SK-N-SH (cell line): ENCODE data around the gene JMJD1C. TPM values are rescaled to one million over a fixed set of nuclear protein-coding genes. Genes with fewer than 3 reads are reported as not detected.

Experiments used
- CTCF ChIA-PET: fragments of 300-600, 350-600 bp; formaldehyde crosslinking; extraction: SDS; loops from one replicate; lab custom pipeline; 2021; lab: Yijun Ruan, JAX
- POLR2A ChIA-PET: fragments of 350-600 bp; sonication (Branson Sonifier 250); formaldehyde crosslinking; extraction: SDS; loops from one replicate; lab custom pipeline; 2020; ENCODE audit warnings: antibody characterized with exemption, inconsistent platforms; lab: Yijun Ruan, JAX
- DNase-seq: peaks from one replicate; pipeline ENCODE4 v3.0.0; 2012
- H2AFZ ChIP-seq: fragments of 200-600 bp; sonication (generic); 2 replicates; pipeline ENCODE4 v1.8.1; 2016; ENCODE audit warnings: antibody characterized with exemption, mild to moderate bottlenecking, low read depth
- H3F3A ChIP-seq: fragments of 200-600 bp; sonication (generic); replicated peaks from 2 replicates; pipeline ENCODE3; 2016; ENCODE audit warnings: antibody characterized with exemption, mild to moderate bottlenecking; ENCODE audit not compliant: insufficient read depth
- H3K27ac ChIP-seq, 2 experiments: fragments of 200-500 bp in 1 of 2; fragments of 200-600 bp in 1 of 2; sonication (Bioruptor generic) in 1 of 2; sonication (generic), shearing (Covaris generic) in 1 of 2; 2 replicates each; pipeline versions ENCODE4 v1.5.1 to v1.6.1; 2014 to 2016; ENCODE audit warnings: low read depth in 2 of 2, inconsistent platforms in 1 of 2, low read length in 1 of 2, mild to moderate bottlenecking in 1 of 2, mixed read lengths in 1 of 2
- H3K27me3 ChIP-seq: fragments of 200-600 bp; sonication (generic), shearing (Covaris generic); 2 replicates; pipeline ENCODE4 v1.6.1; 2016; ENCODE audit warnings: mixed run types; ENCODE audit not compliant: insufficient read depth
- H3K36me3 ChIP-seq, 2 experiments: fragments of 200-500 bp in 1 of 2; fragments of 200-600 bp in 1 of 2; sonication (Bioruptor generic) in 1 of 2; sonication (generic) in 1 of 2; replicated peaks in 1 of 2; 2 replicates each; pipeline versions ENCODE3 to v1.5.1; 2014 to 2016; ENCODE audit warnings: low read length in 1 of 2, mild to moderate bottlenecking in 1 of 2; ENCODE audit not compliant: insufficient read depth in 2 of 2, control insufficient read depth in 1 of 2
- H3K4me1 ChIP-seq, 2 experiments: fragments of 200-500 bp in 1 of 2; fragments of 200-600 bp in 1 of 2; sonication (Bioruptor generic) in 1 of 2; sonication (generic), shearing (Covaris generic) in 1 of 2; 2 replicates each; pipeline versions ENCODE4 v1.5.1 to v1.6.1; 2014 to 2016; ENCODE audit warnings: low read depth in 1 of 2, low read length in 1 of 2, mixed run types in 1 of 2; ENCODE audit not compliant: insufficient read depth in 2 of 2, control insufficient read depth in 1 of 2
- H3K4me2 ChIP-seq: fragments of 200-600 bp; sonication (generic), shearing (Covaris generic); 2 replicates; pipeline ENCODE4 v1.6.1; 2017; ENCODE audit warnings: mixed run types
- H3K4me3 ChIP-seq, 2 experiments: fragments of 200-500 bp in 1 of 2; fragments of 200-600 bp in 1 of 2; sonication (Bioruptor generic) in 1 of 2; sonication (generic), shearing (Covaris generic) in 1 of 2; 2 replicates each; pipeline versions ENCODE4 v1.5.1 to v1.8.1; 2014 to 2016; ENCODE audit warnings: low read depth in 2 of 2, inconsistent platforms in 1 of 2, low read length in 1 of 2, mild to moderate bottlenecking in 1 of 2, mixed read lengths in 1 of 2, moderate library complexity in 1 of 2
- H3K79me2 ChIP-seq: fragments of 200-600 bp; sonication (generic); 2 replicates; pipeline ENCODE4 v1.8.1; 2017; ENCODE audit warnings: mild to moderate bottlenecking; ENCODE audit not compliant: insufficient read depth
- H3K9ac ChIP-seq: fragments of 200-600 bp; sonication (generic); 2 replicates; pipeline ENCODE4 v1.6.1; 2017; ENCODE audit warnings: mixed run types
- H3K9me2 ChIP-seq: fragments of 200-600 bp; sonication (generic); 2 replicates; pipeline ENCODE4 v1.6.1; 2017; ENCODE audit warnings: mixed run types
- H3K9me3 ChIP-seq: fragments of 200-600 bp; sonication (generic); 2 replicates; pipeline ENCODE4 v1.6.1; 2017; ENCODE audit warnings: mixed run types, mild to moderate bottlenecking, moderate library complexity
- H4K20me1 ChIP-seq: fragments of 200-600 bp; sonication (generic); 2 replicates; pipeline ENCODE4 v1.6.1; 2017; ENCODE audit warnings: mild to moderate bottlenecking, mixed run types; ENCODE audit not compliant: insufficient read depth
- EZH2phosphoT487 ChIP-seq: fragments of 200-600 bp; sonication (generic); IDR thresholded peaks from 2 replicates; pipeline ENCODE4 v1.6.1; 2017; ENCODE audit warnings: low read depth, mixed run types, mild to moderate bottlenecking, antibody characterized with exemption, moderate library complexity, borderline replicate concordance
- FOSL2 ChIP-seq: IDR thresholded peaks from 2 replicates; pipeline ENCODE4 v1.4.0; 2012; ENCODE audit warnings: low read depth, mild to moderate bottlenecking, moderate library complexity, borderline replicate concordance
- FOXM1 ChIP-seq: IDR thresholded peaks from 2 replicates; pipeline ENCODE4 v1.4.0; 2012; ENCODE audit warnings: low read depth, mild to moderate bottlenecking
- GABPA ChIP-seq: IDR thresholded peaks from 2 replicates; pipeline ENCODE4 v1.4.0; 2012; ENCODE audit warnings: low read depth, mild to moderate bottlenecking
- GATA2 ChIP-seq: sonication (generic); formaldehyde crosslinking; IDR thresholded peaks from 2 replicates; pipeline ENCODE4 v1.5.0; 2020; ENCODE audit warnings: mild to moderate bottlenecking, missing genetic modification reagents
- POLR2AphosphoS5 ChIP-seq: IDR thresholded peaks from 2 replicates; pipeline ENCODE4 v1.6.1; 2012; ENCODE audit warnings: low read depth, low read length
- RCOR1 ChIP-seq: fragments of 150-350 bp; IDR thresholded peaks from 2 replicates; pipeline ENCODE4 v1.6.1; 2017; ENCODE audit warnings: antibody characterized with exemption, low read length
- REST ChIP-seq: IDR thresholded peaks from 2 replicates; pipeline ENCODE4 v1.6.1; 2012; ENCODE audit warnings: mild to moderate bottlenecking, low read depth, low read length, moderate library complexity
- RXRA ChIP-seq: IDR thresholded peaks from 2 replicates; pipeline ENCODE4 v1.4.0; 2012; ENCODE audit warnings: low read depth, mild to moderate bottlenecking, borderline replicate concordance
- TAF1 ChIP-seq: IDR thresholded peaks from 2 replicates; pipeline ENCODE4 v1.6.1; 2012; ENCODE audit warnings: low read depth, mild to moderate bottlenecking, low read length, moderate library complexity, borderline replicate concordance
- WGBS: methylation state at CpG from one replicate; pipeline ENCODE4 v1.1.6; 2017; ENCODE audit warnings: low lambda C conversion rate; 5-methylcytosine and 5-hydroxymethylcytosine counted together
- polyA plus RNA-seq, 3 experiments: library from polyadenylated mRNA; depleted of rRNA; stranded (reverse); fragments of >200 nt; gene quantifications; 2 replicates each; pipeline ENCODE4 v1.2.3, GENCODE V29; 2012
- TF ChIP-seq, protein P1 (sequence below): fragments of 200-600 bp; sonication (generic); IDR thresholded peaks from 2 replicates; pipeline ENCODE4 v1.6.1; 2017; ENCODE audit warnings: antibody characterized with exemption, mild to moderate bottlenecking, moderate library complexity

The JMJD1C gene
- polyA plus RNA-seq, 1 of the 3 experiments (the other 2 are of a cell fraction), result 11.7 TPM

- POLR2A ChIA-PET, result no interaction called here
- CTCF ChIA-PET, result no interaction called here
- 56% methylated on average over 2 of the region's 2 CpGs for WGBS
- H3K4me2 ChIP-seq, result no peak overlapping the region
- H3K4me3 ChIP-seq, result no peak overlapping the region
- TF ChIP-seq TAF1 (no peak), GABPA (no peak), REST (no peak), EZH2phosphoT487 (no peak)
- H3K9ac ChIP-seq, result no peak overlapping the region
- H3K27ac ChIP-seq, result no peak overlapping the region
- no peaks in the 10 kb centered on the region for H3K9me2 ChIP-seq
- H4K20me1 ChIP-seq, result no peaks in the 10 kb centered on the region
- no peaks in the 10 kb centered on the region for H3F3A ChIP-seq
- H2AFZ ChIP-seq, result no peak overlapping the region
- no peaks in the 10 kb centered on the region for H3K36me3 ChIP-seq
- no peaks in the 10 kb centered on the region for H3K9me3 ChIP-seq
- no peaks in the 10 kb centered on the region for H3K79me2 ChIP-seq
- H3K27me3 ChIP-seq, result no peaks in the 10 kb centered on the region
- 0 out of 4 replicates have a peak, but pooled peaks cover 0 to 2% of the 10 kb centered on the region in 2 experiments for H3K4me1 ChIP-seq
- no peak for DNase-seq
These were observed 340.3 kb downstream of the JMJD1C start for GRCh38 chr10:63125459-63125858.

DNA sequence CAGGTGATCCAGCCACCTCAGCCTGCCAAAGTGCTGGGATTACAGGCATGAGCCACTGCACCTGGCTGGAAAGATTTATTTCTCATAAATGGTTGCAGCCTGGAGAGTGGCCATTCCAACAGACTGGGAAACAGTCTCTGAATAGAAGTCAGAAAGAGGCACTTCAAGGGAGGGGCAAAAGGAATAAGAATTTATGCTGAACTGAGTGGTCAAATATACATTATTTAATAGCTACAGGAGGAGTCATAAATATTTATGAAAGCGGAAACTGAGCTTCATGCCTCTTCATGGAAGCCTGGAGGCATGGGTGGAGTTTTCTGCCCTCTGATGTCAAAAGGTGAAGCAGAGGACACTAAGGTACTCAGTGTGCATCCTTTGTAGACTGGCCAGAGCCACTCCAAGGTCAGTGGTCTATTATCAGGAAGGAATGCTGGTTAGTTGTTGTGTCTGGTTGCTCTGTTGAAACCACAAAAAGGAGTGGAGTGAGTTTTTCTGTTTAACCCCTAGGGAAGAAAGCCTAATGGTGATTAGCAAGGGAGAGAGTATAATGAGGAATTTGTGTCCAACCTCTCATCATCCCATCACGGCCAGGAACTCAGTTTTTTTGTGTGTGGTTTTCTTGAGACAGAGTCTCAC, 341.9 kb downstream of the JMJD1C start:
- TF ChIP-seq GATA2 (CRISPR knock-in tag) (no peak), FOSL2 (no peak), RXRA (no peak), FOXM1 (no peak), REST (no peak), TAF1 (no peak), RCOR1 (no peak), POLR2AphosphoS5 (no peak)
- TF ChIP-seq, protein P1, sequence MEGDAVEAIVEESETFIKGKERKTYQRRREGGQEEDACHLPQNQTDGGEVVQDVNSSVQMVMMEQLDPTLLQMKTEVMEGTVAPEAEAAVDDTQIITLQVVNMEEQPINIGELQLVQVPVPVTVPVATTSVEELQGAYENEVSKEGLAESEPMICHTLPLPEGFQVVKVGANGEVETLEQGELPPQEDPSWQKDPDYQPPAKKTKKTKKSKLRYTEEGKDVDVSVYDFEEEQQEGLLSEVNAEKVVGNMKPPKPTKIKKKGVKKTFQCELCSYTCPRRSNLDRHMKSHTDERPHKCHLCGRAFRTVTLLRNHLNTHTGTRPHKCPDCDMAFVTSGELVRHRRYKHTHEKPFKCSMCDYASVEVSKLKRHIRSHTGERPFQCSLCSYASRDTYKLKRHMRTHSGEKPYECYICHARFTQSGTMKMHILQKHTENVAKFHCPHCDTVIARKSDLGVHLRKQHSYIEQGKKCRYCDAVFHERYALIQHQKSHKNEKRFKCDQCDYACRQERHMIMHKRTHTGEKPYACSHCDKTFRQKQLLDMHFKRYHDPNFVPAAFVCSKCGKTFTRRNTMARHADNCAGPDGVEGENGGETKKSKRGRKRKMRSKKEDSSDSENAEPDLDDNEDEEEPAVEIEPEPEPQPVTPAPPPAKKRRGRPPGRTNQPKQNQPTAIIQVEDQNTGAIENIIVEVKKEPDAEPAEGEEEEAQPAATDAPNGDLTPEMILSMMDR, result no peak
- Histone ChIP-seq H3K4me1 (0 out of 4 replicates have a peak, but pooled peaks cover 0 to 4% of the 10 kb centered on the region in 2 experiments), H3K27me3 (no peaks in the 10 kb centered on the region), H3F3A (no peaks in the 10 kb centered on the region), H3K9me2 (no peaks in the 10 kb centered on the region), H3K36me3 (no peaks in the 10 kb centered on the region), H3K79me2 (no peaks in the 10 kb centered on the region), H3K4me3 (no peak overlapping the region), H2AFZ (no peak overlapping the region), H3K27ac (no peak overlapping the region), H3K4me2 (no peak overlapping the region), H3K9ac (no peak overlapping the region), H3K9me3 (no peaks in the 10 kb centered on the region), H4K20me1 (no peaks in the 10 kb centered on the region)
- WGBS, result 51% methylated on average over 2 of the region's 2 CpGs
- no peak for DNase-seq
- ChIA-PET CTCF (interaction anchor here (0.6 kb wide), 1 partner anchor 530 kb away, joined by 3 read pairs; no protein-coding TSS in a partner anchor), POLR2A (no interaction called here)
